SK-N-SH treated with all-trans-retinoic acid at 6 μM for 48 hours (cell line): ENCODE results near the gene FBXL13.

Experiments
- PPARA ChIP-seq: fragments of 250-450 bp; sonication (Bioruptor Pico); IDR thresholded peaks from 2 replicates; pipeline ENCODE4 v1.5.0; 2020; ENCODE audit warnings: mild to moderate bottlenecking, borderline replicate concordance
- TCF4 ChIP-seq: fragments of 250-450 bp; sonication (Bioruptor Pico); IDR thresholded peaks from 2 replicates; pipeline ENCODE4 v1.8.0; 2021; ENCODE audit warnings: mild to moderate bottlenecking, moderate library complexity, borderline replicate concordance

- TF ChIP-seq TCF4 (CRISPR knock-in tag), result no peak
- TF ChIP-seq PPARA (CRISPR knock-in tag), result no peak
Observed at GRCh38 chr7:102979670-102980069, 94.9 kb downstream of the FBXL13 start.
